SU-DHL-6 (cell line): ENCODE results near the gene ROR1.
A peak's percentile ranks its signal among the peaks of the same experiment; 100 is the strongest.

Experiments used
- H2AFZ ChIP-seq: fragments of 200-600 bp; sonication (generic); 2 replicates; pipeline ENCODE4 v1.6.1; 2014; ENCODE audit warnings: low read depth, mild to moderate bottlenecking, moderate library complexity, mixed read lengths, antibody characterized with exemption, low read length; ENCODE audit not compliant: severe bottlenecking
- H3F3A ChIP-seq: fragments of 200-600 bp; shearing (Covaris generic); 2 replicates; pipeline ENCODE4 v1.6.0; 2016; ENCODE audit warnings: antibody characterized with exemption, mild to moderate bottlenecking; ENCODE audit not compliant: insufficient read depth
- H3K27ac ChIP-seq: fragments of 200-600 bp; sonication (generic); 2 replicates; pipeline ENCODE4 v1.5.1; 2016; ENCODE audit warnings: low read depth, mild to moderate bottlenecking, low read length, moderate library complexity, mixed read lengths
- H3K27me3 ChIP-seq: fragments of 200-600 bp; sonication (generic), shearing (Covaris generic); 2 replicates; pipeline ENCODE4 v1.6.0; 2014; ENCODE audit warnings: mild to moderate bottlenecking, low read length
- H3K36me3 ChIP-seq: fragments of 200-600 bp; sonication (generic); 2 replicates; pipeline ENCODE4 v1.6.1; 2014; ENCODE audit warnings: mild to moderate bottlenecking, low read length, mixed read lengths
- H3K4me2 ChIP-seq: fragments of 300-600, 200-600 bp; shearing (Covaris generic), sonication (generic); 2 replicates; pipeline ENCODE4 v1.6.0; 2014; ENCODE audit warnings: low read length, low read depth, mild to moderate bottlenecking; ENCODE audit not compliant: poor library complexity, severe bottlenecking
- H3K4me3 ChIP-seq: fragments of 200-600 bp; sonication (generic); 2 replicates; pipeline ENCODE4 v1.5.1; 2014; ENCODE audit warnings: antibody characterized with exemption, low read length, mild to moderate bottlenecking, mixed read lengths; ENCODE audit not compliant: insufficient read depth, poor library complexity, severe bottlenecking
- H3K79me2 ChIP-seq: fragments of 200-600 bp; sonication (generic); 2 replicates; pipeline ENCODE4 v1.6.1; 2014; ENCODE audit warnings: mild to moderate bottlenecking, low read length, moderate library complexity; ENCODE audit not compliant: insufficient read depth
- H3K9ac ChIP-seq: fragments of 200-600 bp; sonication (generic); 2 replicates; pipeline ENCODE4 v1.7.0; 2014; ENCODE audit warnings: mild to moderate bottlenecking, low read length
- H3K9me2 ChIP-seq: fragments of 200-600 bp; sonication (generic); replicated peaks from 2 replicates; pipeline ENCODE4 v1.6.1; 2014; ENCODE audit warnings: low read length; ENCODE audit not compliant: insufficient read depth
- H3K9me3 ChIP-seq: fragments of 200-600 bp; sonication (generic); 2 replicates; pipeline ENCODE4 v1.6.1; 2014; ENCODE audit warnings: low read length, mixed read lengths; ENCODE audit not compliant: insufficient read depth
- H4K20me1 ChIP-seq: fragments of 200-600 bp; sonication (generic); 2 replicates; pipeline ENCODE4 v1.6.1; 2014; ENCODE audit warnings: low read depth, mild to moderate bottlenecking, antibody characterized with exemption, low read length, moderate library complexity, mixed read lengths
- EZH2phosphoT487 ChIP-seq: fragments of 200-600 bp; sonication (generic), shearing (Covaris generic); conservative IDR thresholded peaks from 2 replicates; pipeline ENCODE4 v1.6.1; 2018; ENCODE audit warnings: mild to moderate bottlenecking, antibody characterized with exemption, low read length, moderate library complexity, mixed read lengths
- TF ChIP-seq, protein P1 (sequence below): fragments of 200-600 bp; sonication (generic); IDR thresholded peaks from one replicate; pipeline ENCODE4 v1.5.1; 2017; ENCODE audit warnings: antibody characterized with exemption, mild to moderate bottlenecking, low read length, moderate library complexity; ENCODE audit not compliant: insufficient read depth, poor library complexity, severe bottlenecking

The ROR1 gene

DNA sequence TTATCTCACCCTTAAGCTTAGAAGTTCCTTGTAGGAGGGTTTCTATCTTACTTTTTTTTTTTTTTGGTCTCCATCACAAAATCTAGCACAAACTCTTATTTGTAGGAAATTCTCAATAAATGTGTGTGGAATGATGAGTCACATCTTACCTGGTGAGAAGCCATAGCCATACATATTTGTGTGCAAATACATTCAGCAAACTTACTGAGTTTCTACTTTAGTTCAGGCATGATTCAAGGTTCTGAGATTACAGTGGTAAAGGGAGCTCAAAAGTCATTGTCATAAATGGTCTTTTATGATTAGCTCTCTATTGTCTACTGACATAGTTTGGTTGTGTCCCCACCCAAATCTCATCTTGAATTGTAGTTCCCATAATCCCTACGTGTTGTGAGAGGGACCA, 236.5 kb downstream of the ROR1 start:
- Histone ChIP-seq H3K79me2 (no peaks in the 10 kb centered on the region), H3K4me2 (no peak overlapping the region), H3K27ac (no peak overlapping the region), H3K9ac (no peak overlapping the region), H2AFZ (no peak overlapping the region), H3K9me3 (no peaks in the 10 kb centered on the region), H3K4me3 (no peak overlapping the region), H3K36me3 (no peaks in the 10 kb centered on the region), H3K9me2 (no peaks in the 10 kb centered on the region), H4K20me1 (no peaks in the 10 kb centered on the region), H3F3A (no peaks in the 10 kb centered on the region), H3K27me3 (no peaks in the 10 kb centered on the region)
- TF ChIP-seq, protein P1, sequence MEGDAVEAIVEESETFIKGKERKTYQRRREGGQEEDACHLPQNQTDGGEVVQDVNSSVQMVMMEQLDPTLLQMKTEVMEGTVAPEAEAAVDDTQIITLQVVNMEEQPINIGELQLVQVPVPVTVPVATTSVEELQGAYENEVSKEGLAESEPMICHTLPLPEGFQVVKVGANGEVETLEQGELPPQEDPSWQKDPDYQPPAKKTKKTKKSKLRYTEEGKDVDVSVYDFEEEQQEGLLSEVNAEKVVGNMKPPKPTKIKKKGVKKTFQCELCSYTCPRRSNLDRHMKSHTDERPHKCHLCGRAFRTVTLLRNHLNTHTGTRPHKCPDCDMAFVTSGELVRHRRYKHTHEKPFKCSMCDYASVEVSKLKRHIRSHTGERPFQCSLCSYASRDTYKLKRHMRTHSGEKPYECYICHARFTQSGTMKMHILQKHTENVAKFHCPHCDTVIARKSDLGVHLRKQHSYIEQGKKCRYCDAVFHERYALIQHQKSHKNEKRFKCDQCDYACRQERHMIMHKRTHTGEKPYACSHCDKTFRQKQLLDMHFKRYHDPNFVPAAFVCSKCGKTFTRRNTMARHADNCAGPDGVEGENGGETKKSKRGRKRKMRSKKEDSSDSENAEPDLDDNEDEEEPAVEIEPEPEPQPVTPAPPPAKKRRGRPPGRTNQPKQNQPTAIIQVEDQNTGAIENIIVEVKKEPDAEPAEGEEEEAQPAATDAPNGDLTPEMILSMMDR, result no peak
- no peak for TF ChIP-seq EZH2phosphoT487

DNA sequence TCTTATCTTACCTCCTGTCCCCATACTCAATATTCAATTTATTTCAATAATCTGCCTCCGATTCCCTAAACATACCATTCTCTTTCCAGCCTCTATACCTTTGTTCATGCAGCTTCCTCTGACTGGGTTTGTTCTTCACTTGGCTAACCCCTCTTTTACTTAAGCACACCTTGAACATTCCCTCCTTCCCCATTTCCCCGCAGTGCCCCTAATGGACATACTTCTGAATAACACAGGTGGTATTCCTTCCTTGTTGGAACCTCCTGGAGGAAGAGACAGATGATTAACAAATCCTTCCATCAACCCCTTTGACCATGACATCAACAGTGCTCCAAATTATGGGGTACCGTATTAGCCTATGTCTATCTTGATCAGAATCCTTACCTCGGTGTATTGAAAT, 239.6 kb downstream of the ROR1 start:
- Histone ChIP-seq H4K20me1 (no peaks in the 10 kb centered on the region), H3K79me2 (no peaks in the 10 kb centered on the region), H3K9me2 (no peaks in the 10 kb centered on the region), H2AFZ (no peak overlapping the region), H3K27ac (no peak overlapping the region), H3K9me3 (no peaks in the 10 kb centered on the region), H3F3A (no peaks in the 10 kb centered on the region), H3K4me3 (no peak overlapping the region), H3K9ac (no peak overlapping the region), H3K4me2 (no peak overlapping the region), H3K27me3 (no peaks in the 10 kb centered on the region), H3K36me3 (no peaks in the 10 kb centered on the region)
- TF ChIP-seq, protein P1, result no peak
- TF ChIP-seq EZH2phosphoT487, result no peak

DNA sequence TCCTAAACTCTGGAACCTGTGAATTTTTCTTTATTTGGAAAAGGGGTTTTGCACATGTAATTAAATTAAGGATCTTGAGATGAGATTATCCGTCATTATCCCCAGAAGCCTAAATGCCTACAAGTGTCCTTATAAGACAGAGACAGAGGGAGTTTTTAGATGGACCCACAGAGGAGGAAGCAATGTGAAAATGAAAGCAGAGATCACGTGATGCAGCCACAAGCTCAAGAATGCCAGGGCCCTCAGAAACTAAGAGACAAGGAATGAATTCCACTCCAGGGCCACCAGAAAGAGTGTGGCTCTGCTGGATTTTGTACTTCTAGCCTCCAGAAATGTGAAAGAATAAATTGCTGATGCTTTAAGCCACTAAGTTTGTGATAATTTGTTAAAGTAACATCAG, 246.0 kb downstream of the ROR1 start:
- Histone ChIP-seq H2AFZ (peak overlapping the region; percentile 21), H3F3A (no peaks in the 10 kb centered on the region), H3K9me2 (no peaks in the 10 kb centered on the region), H3K27ac (no peak overlapping the region), H3K9me3 (no peaks in the 10 kb centered on the region), H4K20me1 (no peaks in the 10 kb centered on the region), H3K4me2 (no peak overlapping the region), H3K4me3 (no peak overlapping the region), H3K79me2 (no peaks in the 10 kb centered on the region), H3K36me3 (no peaks in the 10 kb centered on the region), H3K27me3 (no peaks in the 10 kb centered on the region), H3K9ac (no peak overlapping the region)
- no peak for TF ChIP-seq EZH2phosphoT487
- TF ChIP-seq, protein P1, result no peak

DNA sequence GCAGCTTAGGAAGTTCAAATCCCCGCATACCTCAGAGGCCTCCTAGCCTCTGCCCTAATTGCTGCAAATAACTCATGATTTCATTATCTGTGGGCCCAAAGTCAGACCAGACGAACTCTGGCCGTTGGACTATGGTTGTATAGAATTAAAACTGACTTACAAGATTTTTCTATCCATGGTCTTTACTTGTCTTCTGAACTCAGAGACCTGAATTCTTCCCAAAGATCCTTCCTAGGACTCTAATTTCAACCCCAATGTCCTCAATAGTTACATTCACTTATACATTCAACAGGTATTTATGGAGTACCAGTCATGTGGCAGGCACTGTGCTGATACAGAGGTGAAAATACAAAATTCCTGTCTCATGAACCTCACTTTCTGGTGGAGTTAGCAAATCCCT, 247.2 kb downstream of the ROR1 start:
- H2AFZ ChIP-seq, result no peak overlapping the region
- H4K20me1 ChIP-seq, result no peaks in the 10 kb centered on the region
- H3K9ac ChIP-seq, result no peak overlapping the region
- no peaks in the 10 kb centered on the region for H3K79me2 ChIP-seq
- no peaks in the 10 kb centered on the region for H3K9me3 ChIP-seq
- no peak overlapping the region for H3K27ac ChIP-seq
- H3K9me2 ChIP-seq, result no peaks in the 10 kb centered on the region
- H3K36me3 ChIP-seq, result no peaks in the 10 kb centered on the region
- H3K4me2 ChIP-seq, result no peak overlapping the region
- H3K27me3 ChIP-seq, result no peaks in the 10 kb centered on the region
- H3K4me3 ChIP-seq, result no peak overlapping the region
- no peak for TF ChIP-seq EZH2phosphoT487
- TF ChIP-seq, protein P1, result no peak
- no peaks in the 10 kb centered on the region for H3F3A ChIP-seq
